ENCODE measurements around the gene WDR86.

The WDR86 gene

GRCh38 chr7:151439855-151440798 lies 30.3 kb upstream of the WDR86 start, which contains the start of gene CRYGN:
TSS of gene CRYGN (minus strand) at chr7:151440141. CDS start at chr7:151439917, 224 bp downstream.
- no peak for DNase-seq (ENCODE audit: low read depth, low spot score)

- no peak for DNase-seq (ENCODE audit: low read depth, low spot score)
Observed at GRCh38 chr7:151438864-151439601, 29.2 kb upstream of the WDR86 start.

GRCh38 chr7:151437866-151438516 lies 28.2 kb upstream of the WDR86 start:
- no peak for DNase-seq (ENCODE audit: low read depth, low spot score)

DNA sequence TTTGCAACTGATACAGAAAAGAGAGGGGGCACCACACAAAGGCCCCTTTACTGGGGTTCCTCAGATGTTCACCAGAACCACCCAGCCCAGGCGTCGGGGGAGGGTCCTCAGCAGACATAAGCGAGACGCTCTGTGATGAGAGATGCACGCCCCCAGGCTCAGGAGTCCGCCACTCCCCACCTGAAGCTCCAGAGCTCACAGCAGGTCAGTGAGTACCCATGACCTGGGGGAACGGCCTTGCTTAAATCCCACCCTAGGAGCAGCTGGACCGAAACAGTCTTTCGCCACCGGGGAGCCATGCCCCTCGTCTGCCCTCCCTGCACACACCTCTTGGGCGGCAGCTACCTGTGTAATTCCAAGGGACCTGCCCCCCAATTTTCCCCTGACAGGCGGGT lies 27.3 kb upstream of the WDR86 start:
- no peak for DNase-seq (ENCODE audit: low read depth, low spot score)

GRCh38 chr7:151436446-151437158 lies 26.8 kb upstream of the WDR86 start:
- DNase-seq (ENCODE audit: low read depth, low spot score): no peak

DNA sequence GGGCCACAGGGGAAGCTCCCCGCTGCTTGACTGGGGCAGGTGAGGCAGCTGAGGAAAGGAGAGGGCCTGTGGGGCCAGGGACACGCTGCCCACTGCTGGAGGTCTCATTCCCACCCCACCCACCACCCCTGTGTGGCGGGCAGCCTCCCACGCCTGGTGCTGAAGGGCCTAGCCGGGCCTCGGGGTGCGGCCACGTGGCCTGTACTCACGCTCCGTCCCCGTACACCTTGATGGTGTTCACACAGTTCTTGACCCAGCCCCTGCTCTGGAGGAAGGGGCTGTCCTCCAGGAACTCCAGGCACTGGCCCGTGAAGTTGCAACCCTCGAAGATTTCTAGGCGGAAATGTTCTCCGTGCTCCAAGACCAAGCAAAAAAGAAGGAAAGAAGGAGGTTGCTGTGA lies 26.1 kb upstream of the WDR86 start:
- no peak for DNase-seq (ENCODE audit: low read depth, low spot score)

GRCh38 chr7:151435103-151435916 lies 25.5 kb upstream of the WDR86 start:
- no peak for DNase-seq (ENCODE audit: low read depth, low spot score)

DNA sequence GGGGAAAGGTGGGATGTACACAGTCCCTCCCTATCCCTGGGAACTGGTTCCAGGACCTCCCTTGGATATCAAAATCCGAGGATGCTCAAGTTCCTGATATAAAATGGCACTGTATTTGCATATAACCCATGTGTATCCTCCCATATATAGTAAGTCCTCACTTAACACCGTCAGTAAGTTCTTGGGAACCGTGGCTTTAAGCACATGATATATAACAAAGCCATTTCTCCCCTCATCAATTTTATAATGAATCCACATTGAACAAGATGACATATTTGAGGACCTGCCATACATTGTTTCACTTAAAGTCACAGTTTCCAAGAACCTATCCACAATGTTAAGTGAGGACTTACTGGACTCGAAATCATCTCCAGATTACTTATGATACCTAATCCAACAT lies 24.7 kb upstream of the WDR86 start:
- DNase-seq (ENCODE audit: low read depth, low spot score): no peak

GRCh38 chr7:151433721-151434400 lies 24.0 kb upstream of the WDR86 start:
- DNase-seq (ENCODE audit: low read depth, low spot score): no peak

- peak; percentile 20 for DNase-seq (ENCODE audit: low read depth, low spot score)
Observed at GRCh38 chr7:151432658-151433521, 23.1 kb upstream of the WDR86 start.

- no peak for DNase-seq (ENCODE audit: low read depth, low spot score)
Observed at GRCh38 chr7:151431768-151432311, 22.0 kb upstream of the WDR86 start.

GRCh38 chr7:151431281-151431767 lies 21.5 kb upstream of the WDR86 start:
- DNase-seq (ENCODE audit: low read depth, low spot score): no peak

DNA sequence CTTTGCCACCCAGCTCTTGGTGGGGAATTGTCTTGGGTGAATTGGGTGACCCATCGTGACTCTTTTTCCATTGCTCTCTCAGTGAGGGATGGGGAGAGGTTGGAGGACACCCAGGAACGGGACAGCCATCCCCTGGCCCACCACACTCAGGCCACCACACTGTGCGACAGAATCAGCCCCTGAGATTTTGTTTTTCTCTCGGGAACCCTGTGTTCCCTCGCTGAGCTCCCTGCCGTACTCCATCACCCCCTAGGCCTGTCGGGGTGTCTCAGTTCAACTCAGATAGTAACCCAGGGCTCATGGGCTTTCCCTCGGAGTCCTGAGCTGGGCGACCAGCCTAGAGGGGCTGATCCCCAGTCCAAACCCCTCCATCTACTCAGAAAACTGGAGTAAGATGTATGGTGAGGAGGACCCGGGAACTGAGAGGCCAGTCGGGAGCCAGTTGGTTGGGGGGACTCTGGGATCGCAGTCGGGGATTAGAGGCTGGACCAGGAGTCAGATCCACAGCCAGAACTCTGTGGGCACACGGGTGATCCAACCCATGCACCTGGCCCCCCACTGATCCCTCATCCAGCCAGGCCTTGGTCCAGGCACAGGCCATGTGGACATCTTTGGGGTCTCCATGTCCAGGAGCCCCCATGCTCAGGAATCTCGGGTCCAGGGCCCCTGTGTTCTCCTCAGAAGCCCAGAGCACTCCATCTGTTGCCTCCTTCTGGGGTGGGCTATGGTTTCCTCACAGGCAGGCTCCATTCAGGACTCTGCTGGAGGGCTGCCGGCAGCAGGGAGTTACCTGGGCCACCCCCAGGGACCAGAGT lies 20.8 kb upstream of the WDR86 start:
- DNase-seq (ENCODE audit: low read depth, low spot score): no peak

DNA sequence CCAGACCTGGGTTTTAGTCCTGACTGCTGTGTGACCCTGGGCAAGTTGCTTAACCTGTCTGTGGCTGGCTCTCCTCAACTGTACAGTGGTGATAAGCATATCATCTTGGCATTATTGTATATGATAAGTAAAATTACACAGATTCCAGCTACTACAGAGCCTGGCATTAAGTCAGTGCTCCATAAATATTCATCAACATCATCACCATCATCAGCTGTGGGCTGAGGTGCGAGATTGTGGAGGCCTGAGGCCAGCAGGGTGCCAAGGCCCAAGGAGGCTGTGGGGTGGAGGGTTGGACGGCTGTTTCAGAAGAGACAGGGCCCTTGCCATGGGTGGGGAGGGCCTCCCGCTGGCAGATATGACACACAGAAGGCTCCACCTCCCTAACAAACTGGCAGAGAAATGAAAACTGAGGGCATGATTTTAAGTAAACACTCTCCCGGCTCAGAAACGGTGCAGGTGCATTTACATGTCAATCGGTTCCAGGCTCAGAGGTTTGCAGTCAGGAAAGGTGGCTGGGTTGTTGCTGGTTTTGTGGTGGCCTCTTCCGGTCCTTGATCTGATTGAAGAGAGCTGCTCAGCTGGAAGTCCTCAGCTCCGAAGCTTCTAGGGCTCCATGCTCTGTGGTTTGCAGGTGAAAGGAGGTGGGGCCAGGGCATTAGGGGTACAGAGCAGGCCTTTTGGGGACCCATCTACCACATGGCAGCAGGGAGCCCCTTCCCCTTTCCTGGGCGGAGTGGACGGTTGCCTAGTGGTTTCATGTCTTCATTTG lies 19.9 kb upstream of the WDR86 start:
- no peak for DNase-seq (ENCODE audit: low read depth, low spot score)

GRCh38 chr7:151429237-151429559 lies 19.4 kb upstream of the WDR86 start:
- DNase-seq (ENCODE audit: low read depth, low spot score): no peak

- DNase-seq (ENCODE audit: low read depth, low spot score): no peak
Observed at GRCh38 chr7:151428378-151429236, 18.8 kb upstream of the WDR86 start.

Measured in activated naive CD8-positive, alpha-beta T cell treated with anti-CD3 and anti-CD28 coated beads, Interleukin-2, amount 50 U/mL, for 16 hours (primary cell).